SK-N-SH (cell line): ENCODE measurements around the gene DLG2. TPM values are rescaled to one million over a fixed set of nuclear protein-coding genes. Genes with fewer than 3 reads are reported as not detected.

Source experiments
- CTCF ChIA-PET: fragments of 300-600, 350-600 bp; formaldehyde crosslinking; extraction: SDS; loops from one replicate; lab custom pipeline; 2021; lab: Yijun Ruan, JAX
- POLR2A ChIA-PET: fragments of 350-600 bp; sonication (Branson Sonifier 250); formaldehyde crosslinking; extraction: SDS; loops from one replicate; lab custom pipeline; 2020; ENCODE audit warnings: antibody characterized with exemption, inconsistent platforms; lab: Yijun Ruan, JAX
- DNase-seq: peaks from one replicate; pipeline ENCODE4 v3.0.0; 2012
- H2AFZ ChIP-seq: fragments of 200-600 bp; sonication (generic); 2 replicates; pipeline ENCODE4 v1.8.1; 2016; ENCODE audit warnings: antibody characterized with exemption, mild to moderate bottlenecking, low read depth
- H3F3A ChIP-seq: fragments of 200-600 bp; sonication (generic); replicated peaks from 2 replicates; pipeline ENCODE3; 2016; ENCODE audit warnings: antibody characterized with exemption, mild to moderate bottlenecking; ENCODE audit not compliant: insufficient read depth
- H3K27ac ChIP-seq, 2 experiments: fragments of 200-500 bp in 1 of 2; fragments of 200-600 bp in 1 of 2; sonication (Bioruptor generic) in 1 of 2; sonication (generic), shearing (Covaris generic) in 1 of 2; 2 replicates each; pipeline versions ENCODE4 v1.5.1 to v1.6.1; 2014 to 2016; ENCODE audit warnings: low read depth in 2 of 2, inconsistent platforms in 1 of 2, low read length in 1 of 2, mild to moderate bottlenecking in 1 of 2, mixed read lengths in 1 of 2
- H3K27me3 ChIP-seq: fragments of 200-600 bp; sonication (generic), shearing (Covaris generic); 2 replicates; pipeline ENCODE4 v1.6.1; 2016; ENCODE audit warnings: mixed run types; ENCODE audit not compliant: insufficient read depth
- H3K36me3 ChIP-seq, 2 experiments: fragments of 200-500 bp in 1 of 2; fragments of 200-600 bp in 1 of 2; sonication (Bioruptor generic) in 1 of 2; sonication (generic) in 1 of 2; replicated peaks in 1 of 2; 2 replicates each; pipeline versions ENCODE3 to v1.5.1; 2014 to 2016; ENCODE audit warnings: low read length in 1 of 2, mild to moderate bottlenecking in 1 of 2; ENCODE audit not compliant: insufficient read depth in 2 of 2, control insufficient read depth in 1 of 2
- H3K4me1 ChIP-seq, 2 experiments: fragments of 200-500 bp in 1 of 2; fragments of 200-600 bp in 1 of 2; sonication (Bioruptor generic) in 1 of 2; sonication (generic), shearing (Covaris generic) in 1 of 2; 2 replicates each; pipeline versions ENCODE4 v1.5.1 to v1.6.1; 2014 to 2016; ENCODE audit warnings: low read depth in 1 of 2, low read length in 1 of 2, mixed run types in 1 of 2; ENCODE audit not compliant: insufficient read depth in 2 of 2, control insufficient read depth in 1 of 2
- H3K4me2 ChIP-seq: fragments of 200-600 bp; sonication (generic), shearing (Covaris generic); 2 replicates; pipeline ENCODE4 v1.6.1; 2017; ENCODE audit warnings: mixed run types
- H3K4me3 ChIP-seq, 2 experiments: fragments of 200-500 bp in 1 of 2; fragments of 200-600 bp in 1 of 2; sonication (Bioruptor generic) in 1 of 2; sonication (generic), shearing (Covaris generic) in 1 of 2; 2 replicates each; pipeline versions ENCODE4 v1.5.1 to v1.8.1; 2014 to 2016; ENCODE audit warnings: low read depth in 2 of 2, inconsistent platforms in 1 of 2, low read length in 1 of 2, mild to moderate bottlenecking in 1 of 2, mixed read lengths in 1 of 2, moderate library complexity in 1 of 2
- H3K79me2 ChIP-seq: fragments of 200-600 bp; sonication (generic); 2 replicates; pipeline ENCODE4 v1.8.1; 2017; ENCODE audit warnings: mild to moderate bottlenecking; ENCODE audit not compliant: insufficient read depth
- H3K9ac ChIP-seq: fragments of 200-600 bp; sonication (generic); 2 replicates; pipeline ENCODE4 v1.6.1; 2017; ENCODE audit warnings: mixed run types
- H3K9me2 ChIP-seq: fragments of 200-600 bp; sonication (generic); 2 replicates; pipeline ENCODE4 v1.6.1; 2017; ENCODE audit warnings: mixed run types
- H3K9me3 ChIP-seq: fragments of 200-600 bp; sonication (generic); 2 replicates; pipeline ENCODE4 v1.6.1; 2017; ENCODE audit warnings: mixed run types, mild to moderate bottlenecking, moderate library complexity
- H4K20me1 ChIP-seq: fragments of 200-600 bp; sonication (generic); 2 replicates; pipeline ENCODE4 v1.6.1; 2017; ENCODE audit warnings: mild to moderate bottlenecking, mixed run types; ENCODE audit not compliant: insufficient read depth
- EZH2phosphoT487 ChIP-seq: fragments of 200-600 bp; sonication (generic); IDR thresholded peaks from 2 replicates; pipeline ENCODE4 v1.6.1; 2017; ENCODE audit warnings: low read depth, mixed run types, mild to moderate bottlenecking, antibody characterized with exemption, moderate library complexity, borderline replicate concordance
- MEF2A ChIP-seq: IDR thresholded peaks from 2 replicates; pipeline ENCODE4 v1.4.0; 2012; ENCODE audit warnings: low read depth, borderline replicate concordance
- RAD21 ChIP-seq: IDR thresholded peaks from 2 replicates; pipeline ENCODE4 v1.6.1; 2012; ENCODE audit warnings: mild to moderate bottlenecking, low read length
- TEAD4 ChIP-seq: IDR thresholded peaks from 2 replicates; pipeline ENCODE4 v1.4.0; 2012; ENCODE audit warnings: mild to moderate bottlenecking, borderline replicate concordance; ENCODE audit not compliant: insufficient read depth
- YY1 ChIP-seq: IDR thresholded peaks from 2 replicates; pipeline ENCODE4 v1.4.0; 2012; ENCODE audit warnings: low read depth, mild to moderate bottlenecking
- WGBS: methylation state at CpG from one replicate; pipeline ENCODE4 v1.1.6; 2017; ENCODE audit warnings: low lambda C conversion rate; 5-methylcytosine and 5-hydroxymethylcytosine counted together
- polyA plus RNA-seq, 3 experiments: library from polyadenylated mRNA; depleted of rRNA; stranded (reverse); fragments of >200 nt; gene quantifications; 2 replicates each; pipeline ENCODE4 v1.2.3, GENCODE V29; 2012
- TF ChIP-seq, protein P1 (sequence below): IDR thresholded peaks from 2 replicates; pipeline ENCODE4 v1.4.0; 2012; ENCODE audit warnings: low read depth, borderline replicate concordance

DLG2 gene
- polyA plus RNA-seq, 1 of the 3 experiments (the other 2 are of a cell fraction), result 0.21 TPM

DNA sequence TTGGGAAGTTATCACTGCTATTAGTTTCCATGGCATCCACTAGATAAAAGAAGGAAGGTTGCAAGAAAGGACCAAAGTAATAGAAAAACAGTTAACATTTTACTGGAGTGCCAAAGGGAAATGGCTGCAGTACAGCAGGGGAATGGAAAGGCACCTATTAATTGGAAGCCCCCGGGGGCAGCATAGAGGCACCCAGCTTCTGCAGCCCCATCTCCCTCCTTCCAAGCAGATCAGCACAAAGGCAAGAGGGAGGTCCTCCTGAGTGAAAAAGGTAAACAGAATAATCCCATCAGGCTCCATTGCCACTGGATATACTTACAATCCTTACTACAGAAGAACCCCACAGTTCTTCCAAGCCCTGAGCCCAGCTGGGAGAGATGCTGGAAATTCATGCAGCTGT, 887.1 kb downstream of the DLG2 start:
- no peaks in the 10 kb centered on the region for H3K79me2 ChIP-seq
- ChIA-PET POLR2A (no interaction called here), CTCF (no interaction called here)
- no peak overlapping the region for H3K4me2 ChIP-seq
- no peaks in the 10 kb centered on the region for H3K27me3 ChIP-seq
- no peaks in the 10 kb centered on the region for H4K20me1 ChIP-seq
- DNase-seq, result no peak
- WGBS, result 0% methylated on average over 1 of the region's 1 CpG
- H2AFZ ChIP-seq, result no peak overlapping the region
- H3K9ac ChIP-seq, result no peak overlapping the region
- no peak overlapping the region for H3K27ac ChIP-seq
- H3K4me1 ChIP-seq, result no peaks in the 10 kb centered on the region
- no peaks in the 10 kb centered on the region for H3K9me3 ChIP-seq
- H3K9me2 ChIP-seq, result no peaks in the 10 kb centered on the region
- no peaks in the 10 kb centered on the region for H3K36me3 ChIP-seq
- TF ChIP-seq YY1, result no peak
- TF ChIP-seq EZH2phosphoT487, result no peak
- TF ChIP-seq TEAD4, result no peak
- H3F3A ChIP-seq, result no peaks in the 10 kb centered on the region
- no peak overlapping the region for H3K4me3 ChIP-seq

DNA sequence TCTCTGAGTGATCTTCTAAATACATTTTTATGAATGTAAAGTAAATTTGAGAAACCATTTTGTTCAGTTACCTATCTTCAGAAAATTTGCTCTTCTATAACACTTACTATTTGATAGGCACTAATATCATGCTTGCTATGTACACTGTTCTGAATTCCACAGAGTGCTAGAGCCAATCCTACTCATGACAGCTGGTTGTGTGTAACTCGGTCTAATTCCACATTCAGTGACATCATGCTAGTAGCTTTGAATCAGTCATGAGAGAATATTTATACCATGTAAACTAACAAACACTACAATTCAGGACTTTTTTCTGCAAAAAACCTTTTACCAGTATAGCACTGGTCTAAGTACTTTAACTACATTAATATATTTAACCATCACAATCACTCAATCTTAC, 902.9 kb downstream of the DLG2 start:
- WGBS, result 0% methylated on average over 1 of the region's 1 CpG
- no peak overlapping the region for H3K27ac ChIP-seq
- H2AFZ ChIP-seq, result no peak overlapping the region
- no peaks in the 10 kb centered on the region for H3K79me2 ChIP-seq
- no peaks in the 10 kb centered on the region for H4K20me1 ChIP-seq
- H3K9ac ChIP-seq, result no peak overlapping the region
- no peak overlapping the region for H3K4me3 ChIP-seq
- no peak for DNase-seq
- no peaks in the 10 kb centered on the region for H3K36me3 ChIP-seq
- H3K4me2 ChIP-seq, result no peak overlapping the region
- peaks cover 8% of the 10 kb centered on the region; the same call in 1 of the 2 replicates for H3K27me3 ChIP-seq
- ChIA-PET CTCF (no interaction called here), POLR2A (no interaction called here)
- H3K4me1 ChIP-seq, result peaks cover 0 to 8% of the 10 kb centered on the region in 2 experiments; a peak in 1 of 4 replicates
- no peaks in the 10 kb centered on the region for H3K9me2 ChIP-seq
- no peak for TF ChIP-seq RAD21
- H3K9me3 ChIP-seq, result no peaks in the 10 kb centered on the region
- H3F3A ChIP-seq, result no peaks in the 10 kb centered on the region

DNA sequence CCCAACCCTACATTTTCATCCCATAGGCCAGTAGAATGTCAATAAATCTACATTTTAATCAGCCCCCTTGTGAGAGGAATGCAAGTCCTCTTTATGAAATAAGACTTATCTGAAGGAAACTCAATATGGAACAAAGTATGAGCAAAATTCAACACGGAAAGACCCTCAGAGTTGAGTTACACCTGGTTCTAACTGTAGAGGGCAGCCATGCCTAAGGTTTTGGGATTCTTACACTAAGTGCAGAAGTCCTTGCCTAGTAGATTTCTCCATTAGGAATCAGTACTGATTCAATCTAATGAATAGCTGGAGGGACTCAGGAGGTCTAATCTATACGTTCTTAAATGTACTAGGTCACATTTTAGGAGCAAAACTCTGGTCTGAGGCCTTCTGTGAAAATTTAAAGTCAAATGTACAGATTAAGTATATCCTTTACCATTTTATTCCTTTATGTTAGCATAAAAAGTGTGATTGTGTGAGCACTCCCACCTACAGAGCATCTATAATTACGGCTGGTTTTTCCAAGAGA, 904.5 kb downstream of the DLG2 start:
- ChIA-PET CTCF (no interaction called here), POLR2A (no interaction called here)

More for the DNA sequence above, 904.5 kb downstream of the DLG2 start:
- no peak for DNase-seq
- Histone ChIP-seq H3K4me2 (no peak overlapping the region), H3K27ac (no peak overlapping the region), H3F3A (no peaks in the 10 kb centered on the region), H3K4me1 (peaks cover 0 to 8% of the 10 kb centered on the region in 2 experiments; a peak in 1 of 4 replicates), H4K20me1 (no peaks in the 10 kb centered on the region), H3K79me2 (no peaks in the 10 kb centered on the region), H3K36me3 (no peaks in the 10 kb centered on the region), H3K4me3 (no peak overlapping the region), H3K9me2 (no peaks in the 10 kb centered on the region), H3K9me3 (no peaks in the 10 kb centered on the region), H2AFZ (no peak overlapping the region), H3K27me3 (peaks cover 8% of the 10 kb centered on the region; the same call in 1 of the 2 replicates), H3K9ac (no peak overlapping the region)
- 7% methylated on average over 3 of the region's 3 CpGs for WGBS
- TF ChIP-seq, protein P1, sequence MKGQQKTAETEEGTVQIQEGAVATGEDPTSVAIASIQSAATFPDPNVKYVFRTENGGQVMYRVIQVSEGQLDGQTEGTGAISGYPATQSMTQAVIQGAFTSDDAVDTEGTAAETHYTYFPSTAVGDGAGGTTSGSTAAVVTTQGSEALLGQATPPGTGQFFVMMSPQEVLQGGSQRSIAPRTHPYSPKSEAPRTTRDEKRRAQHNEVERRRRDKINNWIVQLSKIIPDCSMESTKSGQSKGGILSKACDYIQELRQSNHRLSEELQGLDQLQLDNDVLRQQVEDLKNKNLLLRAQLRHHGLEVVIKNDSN, result no peak
- peak; percentile 9; the same call in 1 of the 2 replicates for TF ChIP-seq RAD21
- TF ChIP-seq MEF2A, result no peak
